IMR-90 (cell line): ENCODE results near the gene HDGFL2. TPM values are rescaled to one million over a fixed set of nuclear protein-coding genes. Genes with fewer than 3 reads are reported as not detected.
A peak's percentile ranks its signal among the peaks of the same experiment; 100 is the strongest.

Source experiments
- ATAC-seq: fragments of 200-7000 bp; cut with Tn5 transposase; 2 replicates; pipeline ENCODE4 v1.9.1; 2020; ENCODE audit warnings: low read depth, mild to moderate bottlenecking, moderate library complexity
- BruUV-seq: library from RNA; stranded (reverse); fragments of 400-500 nt; replicated peaks from 2 replicates; lab custom pipeline; 2021; lab: Mats Ljungman, UMichigan
- CTCF ChIA-PET: fragments of 300-600 bp; formaldehyde crosslinking; extraction: SDS; loops from one replicate; lab custom pipeline; 2021; ENCODE audit warnings: antibody characterized with exemption; lab: Yijun Ruan, JAX
- POLR2A ChIA-PET: fragments of 300-600 bp; sonication (Branson Sonifier 250); formaldehyde crosslinking; loops from one replicate; lab custom pipeline; 2022; ENCODE audit warnings: antibody characterized with exemption; ENCODE audit not compliant: unreplicated experiment; lab: Charles Lee
- DNase-seq: peaks from one replicate; pipeline ENCODE4 v3.0.0; 2013
- H2AFZ ChIP-seq: replicated peaks from 2 replicates; pipeline ENCODE3; 2013; ENCODE audit warnings: low read length, mild to moderate bottlenecking; ENCODE audit not compliant: poor library complexity
- H2AK5ac ChIP-seq: 2 replicates; pipeline ENCODE4 v1.6.1; 2013; ENCODE audit warnings: low read depth, low read length, inconsistent platforms
- H2AK9ac ChIP-seq: replicated peaks from 2 replicates; pipeline ENCODE3; 2013; ENCODE audit warnings: mild to moderate bottlenecking, low read depth, low read length, moderate library complexity; ENCODE audit not compliant: poor library complexity
- H2BK120ac ChIP-seq: 2 replicates; pipeline ENCODE4 v1.6.1; 2013; ENCODE audit warnings: low read depth, low read length, inconsistent platforms
- H2BK15ac ChIP-seq: 3 replicates; pipeline ENCODE4 v1.6.1; 2013; ENCODE audit warnings: low read depth, low read length, inconsistent platforms
- H2BK20ac ChIP-seq: 2 replicates; pipeline ENCODE4 v1.6.1; 2013; ENCODE audit warnings: low read depth, mild to moderate bottlenecking, inconsistent platforms, low read length, moderate library complexity
- H2BK5ac ChIP-seq: 2 replicates; pipeline ENCODE4 v1.6.1; 2013; ENCODE audit warnings: mild to moderate bottlenecking, low read depth, low read length, inconsistent platforms; ENCODE audit not compliant: poor library complexity, severe bottlenecking
- H3K14ac ChIP-seq: replicated peaks from 2 replicates; pipeline ENCODE4 v1.6.1; 2013; ENCODE audit warnings: low read depth, low read length, inconsistent platforms
- H3K18ac ChIP-seq: 2 replicates; pipeline ENCODE4 v1.6.1; 2013; ENCODE audit warnings: low read depth, low read length, control low read depth
- H3K23ac ChIP-seq: 2 replicates; pipeline ENCODE4 v1.6.1; 2013; ENCODE audit warnings: low read depth, low read length, inconsistent platforms
- H3K27ac ChIP-seq: 2 replicates; pipeline ENCODE4 v1.5.1; 2013; ENCODE audit warnings: mild to moderate bottlenecking, control low read depth, low read length; ENCODE audit not compliant: insufficient read depth
- H3K27me3 ChIP-seq: 2 replicates; pipeline ENCODE4 v1.6.1; 2013; ENCODE audit warnings: low read length; ENCODE audit not compliant: control insufficient read depth, insufficient read depth
- H3K36me3 ChIP-seq: 2 replicates; pipeline ENCODE4 v1.6.1; 2013; ENCODE audit warnings: low read length, mixed read lengths; ENCODE audit not compliant: control insufficient read depth, insufficient read depth
- H3K4ac ChIP-seq: 2 replicates; pipeline ENCODE4 v1.6.1; 2013; ENCODE audit warnings: low read depth, low read length, inconsistent platforms
- H3K4me1 ChIP-seq: 2 replicates; pipeline ENCODE4 v1.6.1; 2013; ENCODE audit warnings: low read length, mixed read lengths; ENCODE audit not compliant: control insufficient read depth, insufficient read depth
- H3K4me2 ChIP-seq: 2 replicates; pipeline ENCODE4 v1.6.1; 2013; ENCODE audit warnings: low read depth, mild to moderate bottlenecking, control low read depth, low read length, moderate library complexity
- H3K4me3 ChIP-seq: 2 replicates; pipeline ENCODE4 v1.5.1; 2013; ENCODE audit warnings: low read depth, mild to moderate bottlenecking, control low read depth, low read length, moderate library complexity; ENCODE audit not compliant: insufficient read depth
- H3K56ac ChIP-seq: 2 replicates; pipeline ENCODE4 v1.6.1; 2013; ENCODE audit warnings: low read length, inconsistent platforms; ENCODE audit not compliant: insufficient read depth; ENCODE audit errors: extremely low read depth
- H3K79me1 ChIP-seq, 2 experiments: 2 replicates each; pipeline ENCODE4 v1.6.1; 2013; ENCODE audit warnings: low read length in 2 of 2, inconsistent platforms in 1 of 2, low read depth in 1 of 2
- H3K9ac ChIP-seq: 2 replicates; pipeline ENCODE4 v1.6.1; 2013; ENCODE audit warnings: low read depth, low read length, control low read depth
- H3K9me1 ChIP-seq: 2 replicates; pipeline ENCODE4 v1.6.1; 2013; ENCODE audit warnings: low read length, inconsistent platforms; ENCODE audit not compliant: insufficient read depth
- H3K9me3 ChIP-seq: 2 replicates; pipeline ENCODE4 v1.6.1; 2013; ENCODE audit warnings: low read length; ENCODE audit not compliant: control insufficient read depth, insufficient read depth
- H4K20me1 ChIP-seq: 2 replicates; pipeline ENCODE4 v1.6.1; 2013; ENCODE audit warnings: low read length, inconsistent platforms; ENCODE audit not compliant: insufficient read depth
- H4K5ac ChIP-seq: 2 replicates; pipeline ENCODE4 v1.6.1; 2013; ENCODE audit warnings: mild to moderate bottlenecking, low read depth, low read length, control low read depth
- H4K8ac ChIP-seq, 2 experiments: 2 replicates each; pipeline ENCODE4 v1.6.1; 2013; ENCODE audit warnings: low read depth in 2 of 2, low read length in 2 of 2, control low read depth in 1 of 2, inconsistent platforms in 1 of 2
- H4K91ac ChIP-seq: 2 replicates; pipeline ENCODE4 v1.6.1; 2013; ENCODE audit warnings: low read depth, low read length, inconsistent platforms; ENCODE audit not compliant: insufficient read depth
- BHLHE40 ChIP-seq: fragments of 150-350 bp; IDR thresholded peaks from 2 replicates; pipeline ENCODE4 v1.6.1; 2016; ENCODE audit warnings: mild to moderate bottlenecking, low read depth, low read length
- CHD1 ChIP-seq: IDR thresholded peaks from 2 replicates; pipeline ENCODE4 v1.6.1; 2012; ENCODE audit warnings: low read depth, low read length, improper control_type of control experiment
- CTCF ChIP-seq: conservative IDR thresholded peaks from 2 replicates; pipeline ENCODE4 v1.5.1; 2012; ENCODE audit warnings: mild to moderate bottlenecking, low read depth, low read length, improper control_type of control experiment
- FOS ChIP-seq: fragments of 150-350 bp; IDR thresholded peaks from 2 replicates; pipeline ENCODE4 v1.6.1; 2016; ENCODE audit warnings: low read depth, low read length
- MAFK ChIP-seq: IDR thresholded peaks from 2 replicates; pipeline ENCODE4 v1.6.1; 2012; ENCODE audit warnings: low read depth, low read length, improper control_type of control experiment
- MAZ ChIP-seq: IDR thresholded peaks from 2 replicates; pipeline ENCODE4 v1.6.1; 2012; ENCODE audit warnings: low read depth, mild to moderate bottlenecking, low read length, improper control_type of control experiment, moderate library complexity, borderline replicate concordance
- MXI1 ChIP-seq: IDR thresholded peaks from 2 replicates; pipeline ENCODE4 v1.6.1; 2012; ENCODE audit warnings: low read depth, mild to moderate bottlenecking, low read length, moderate library complexity, borderline replicate concordance
- RCOR1 ChIP-seq: IDR thresholded peaks from 2 replicates; pipeline ENCODE4 v1.6.1; 2012; ENCODE audit warnings: mild to moderate bottlenecking, low read length, improper control_type of control experiment; ENCODE audit not compliant: insufficient replicate concordance
- RFX5 ChIP-seq: IDR thresholded peaks from 2 replicates; pipeline ENCODE4 v1.8.0; 2012; ENCODE audit warnings: low read depth, mild to moderate bottlenecking, low read length, moderate library complexity
- USF2 ChIP-seq: fragments of 150-350 bp; IDR thresholded peaks from 2 replicates; pipeline ENCODE4 v1.6.1; 2017; ENCODE audit warnings: mild to moderate bottlenecking, antibody characterized with exemption, low read length, low read depth
- WGBS, 2 experiments: methylation state at CpG; one replicate each; pipeline versions ENCODE4 v1.1.5 to v1.1.7; 2013; ENCODE audit warnings: missing lambda C conversion rate in 2 of 2; ENCODE audit not compliant: insufficient read length in 1 of 2; ENCODE audit errors: extremely low coverage in 2 of 2; 5-methylcytosine and 5-hydroxymethylcytosine counted together
- dilution Hi-C: fragments of 300-500 bp; cut with HindIII; formaldehyde crosslinking; loops from one replicate; pipeline ENCODE4 v1.14.3; 2018; ENCODE audit warnings: low sequenced_read_pairs; ENCODE audit not compliant: unreplicated experiment
- in situ Hi-C: fragments of 300-500 bp; cut with MboI; formaldehyde crosslinking; loops from 3 replicates; pipeline ENCODE4 v1.14.3; 2019; ENCODE audit warnings: low sequenced_read_pairs, inconsistent platforms, mixed read lengths
- intact Hi-C: fragments of 100-400 bp; cut with micrococcal nuclease; formaldehyde crosslinking; loops from 2 replicates; pipeline ENCODE4 v1.10.0; 2022
- polyA plus RNA-seq, 3 experiments: library from polyadenylated mRNA; depleted of rRNA; stranded (reverse); fragments of >200 nt; gene quantifications; 2 replicates each; pipeline ENCODE4 v1.2.3, GENCODE V29; 2012; ENCODE audit warnings: low replicate concordance in 1 of 3
- total RNA-seq: library from RNA; depleted of rRNA; stranded (reverse); fragments of >200 nt; gene quantifications from 2 replicates; pipeline ENCODE4 v1.2.3, GENCODE V29; 2012

The HDGFL2 gene
- total and polyA plus RNA-seq, 2 of the 4 experiments (the other 2 are of a cell fraction), result 35.8 to 48.5 TPM

- no peak for TF ChIP-seq CTCF
Measured at GRCh38 chr19:4474514-4475022, 2.5 kb downstream of the HDGFL2 start (continued).

GRCh38 chr19:4477034-4477801 lies 5.1 kb downstream of the HDGFL2 start:
- in situ Hi-C loops, result no loop called here
- no peak overlapping the region for H2AK5ac ChIP-seq
- dilution Hi-C loops, result no loop called here
- TF ChIP-seq MAFK (no peak), RFX5 (no peak), MXI1 (no peak), CTCF (no peak), BHLHE40 (no peak), CHD1 (no peak), USF2 (no peak), FOS (no peak), RCOR1 (no peak), MAZ (no peak)

More at GRCh38 chr19:4477034-4477801, 5.1 kb downstream of the HDGFL2 start:
- no peak overlapping the region for H3K4ac ChIP-seq
- CTCF ChIA-PET, result no interaction called here
- no peak overlapping the region for H2BK20ac ChIP-seq
- BruUV-seq, result no TSS peak
- intact Hi-C loops, result no loop called here
- H4K8ac ChIP-seq, result no peak overlapping the region
- peak overlapping the region; percentile 44 for H2AK9ac ChIP-seq
- no peak overlapping the region for H3K27ac ChIP-seq
- H3K14ac ChIP-seq, result no peak overlapping the region
- H3K23ac ChIP-seq, result no peak overlapping the region
- no peak overlapping the region for H2BK5ac ChIP-seq
- H4K5ac ChIP-seq, result no peak overlapping the region
- no peak for DNase-seq
- POLR2A ChIA-PET, result no interaction called here
- no peak overlapping the region for H2BK120ac ChIP-seq
- H3K18ac ChIP-seq, result no peak overlapping the region
- H4K91ac ChIP-seq, result no peak overlapping the region
- no peak overlapping the region for H3K56ac ChIP-seq
- H3K79me1 ChIP-seq, result peaks cover 7 to 47% of the 10 kb centered on the region in 2 experiments
- no peak overlapping the region for H2AFZ ChIP-seq
- no peak overlapping the region for H3K9ac ChIP-seq
- peaks cover 4% of the 10 kb centered on the region for H3K4me1 ChIP-seq
- no peak overlapping the region for H2BK15ac ChIP-seq
- no peak overlapping the region for H3K4me3 ChIP-seq
- no peaks in the 10 kb centered on the region for H3K9me1 ChIP-seq
- H4K20me1 ChIP-seq, result peaks cover 18% of the 10 kb centered on the region
- no peak overlapping the region for H3K4me2 ChIP-seq
- WGBS, 2 experiments, result 92% methylated on average over 6 of the region's 16 CpGs; no CpG with 5 or more reads in 1 of the 2 experiments
- no peak for ATAC-seq
- peaks cover 31% of the 10 kb centered on the region for H3K36me3 ChIP-seq
- H3K27me3 ChIP-seq, result no peaks in the 10 kb centered on the region
- H3K9me3 ChIP-seq, result no peaks in the 10 kb centered on the region
